IMR-90 (cell line): ENCODE measurements around the gene C11orf97.

ENCODE experiments used
- MAFK ChIP-seq: IDR thresholded peaks from 2 replicates; pipeline ENCODE4 v1.6.1; 2012; ENCODE audit warnings: low read depth, low read length, improper control_type of control experiment
- POLR2A ChIP-seq: IDR thresholded peaks from 2 replicates; pipeline ENCODE4 v1.6.1; 2012; ENCODE audit warnings: mild to moderate bottlenecking, low read depth, low read length
- RCOR1 ChIP-seq: IDR thresholded peaks from 2 replicates; pipeline ENCODE4 v1.6.1; 2012; ENCODE audit warnings: mild to moderate bottlenecking, low read length, improper control_type of control experiment; ENCODE audit not compliant: insufficient replicate concordance
- RFX5 ChIP-seq: IDR thresholded peaks from 2 replicates; pipeline ENCODE4 v1.8.0; 2012; ENCODE audit warnings: low read depth, mild to moderate bottlenecking, low read length, moderate library complexity
- TF ChIP-seq, protein P1 (sequence below): conservative IDR thresholded peaks from 2 replicates; pipeline ENCODE4 v1.5.1; 2012; ENCODE audit warnings: mild to moderate bottlenecking, low read depth, low read length, improper control_type of control experiment
- TF ChIP-seq, protein P2 (sequence below): fragments of 150-350 bp; IDR thresholded peaks from 2 replicates; pipeline ENCODE4 v1.6.1; 2017; ENCODE audit warnings: mild to moderate bottlenecking, antibody characterized with exemption, low read length, low read depth

DNA sequence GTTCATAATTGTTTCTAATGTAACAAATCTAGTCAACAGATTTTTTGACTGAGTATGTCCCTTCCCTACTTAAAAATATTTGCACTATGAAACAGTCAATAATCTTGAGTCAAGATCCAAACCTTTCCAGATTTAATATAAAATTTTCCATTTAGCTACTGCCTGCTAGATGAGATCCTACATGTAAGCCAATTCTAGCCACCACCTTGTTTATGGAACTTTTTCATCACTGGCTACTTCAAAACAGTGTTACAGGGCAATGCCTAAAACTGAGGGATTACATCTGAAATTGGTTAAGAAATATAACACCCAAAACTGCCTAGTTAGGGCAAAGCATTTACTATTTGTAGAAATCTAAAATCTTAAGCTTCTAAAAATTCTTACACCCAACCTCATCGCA, 20.9 kb downstream of the C11orf97 start:
- TF ChIP-seq, protein P1, sequence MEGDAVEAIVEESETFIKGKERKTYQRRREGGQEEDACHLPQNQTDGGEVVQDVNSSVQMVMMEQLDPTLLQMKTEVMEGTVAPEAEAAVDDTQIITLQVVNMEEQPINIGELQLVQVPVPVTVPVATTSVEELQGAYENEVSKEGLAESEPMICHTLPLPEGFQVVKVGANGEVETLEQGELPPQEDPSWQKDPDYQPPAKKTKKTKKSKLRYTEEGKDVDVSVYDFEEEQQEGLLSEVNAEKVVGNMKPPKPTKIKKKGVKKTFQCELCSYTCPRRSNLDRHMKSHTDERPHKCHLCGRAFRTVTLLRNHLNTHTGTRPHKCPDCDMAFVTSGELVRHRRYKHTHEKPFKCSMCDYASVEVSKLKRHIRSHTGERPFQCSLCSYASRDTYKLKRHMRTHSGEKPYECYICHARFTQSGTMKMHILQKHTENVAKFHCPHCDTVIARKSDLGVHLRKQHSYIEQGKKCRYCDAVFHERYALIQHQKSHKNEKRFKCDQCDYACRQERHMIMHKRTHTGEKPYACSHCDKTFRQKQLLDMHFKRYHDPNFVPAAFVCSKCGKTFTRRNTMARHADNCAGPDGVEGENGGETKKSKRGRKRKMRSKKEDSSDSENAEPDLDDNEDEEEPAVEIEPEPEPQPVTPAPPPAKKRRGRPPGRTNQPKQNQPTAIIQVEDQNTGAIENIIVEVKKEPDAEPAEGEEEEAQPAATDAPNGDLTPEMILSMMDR, result no peak
- TF ChIP-seq RFX5 (no peak), MAFK (no peak), RCOR1 (no peak), POLR2A (no peak)
- TF ChIP-seq, protein P2, sequence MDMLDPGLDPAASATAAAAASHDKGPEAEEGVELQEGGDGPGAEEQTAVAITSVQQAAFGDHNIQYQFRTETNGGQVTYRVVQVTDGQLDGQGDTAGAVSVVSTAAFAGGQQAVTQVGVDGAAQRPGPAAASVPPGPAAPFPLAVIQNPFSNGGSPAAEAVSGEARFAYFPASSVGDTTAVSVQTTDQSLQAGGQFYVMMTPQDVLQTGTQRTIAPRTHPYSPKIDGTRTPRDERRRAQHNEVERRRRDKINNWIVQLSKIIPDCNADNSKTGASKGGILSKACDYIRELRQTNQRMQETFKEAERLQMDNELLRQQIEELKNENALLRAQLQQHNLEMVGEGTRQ, result no peak
